GM21390 (cell line): Measurements from ENCODE around the gene TNNI2.
A peak's percentile ranks its signal among the peaks of the same experiment; 100 is the strongest.

Experiments used
- ATAC-seq: cut with Tn5 transposase; IDR thresholded peaks from one replicate; pipeline ENCODE4 v1.9.1; 2021; ENCODE audit not compliant: unreplicated experiment

TNNI2 gene

DNA sequence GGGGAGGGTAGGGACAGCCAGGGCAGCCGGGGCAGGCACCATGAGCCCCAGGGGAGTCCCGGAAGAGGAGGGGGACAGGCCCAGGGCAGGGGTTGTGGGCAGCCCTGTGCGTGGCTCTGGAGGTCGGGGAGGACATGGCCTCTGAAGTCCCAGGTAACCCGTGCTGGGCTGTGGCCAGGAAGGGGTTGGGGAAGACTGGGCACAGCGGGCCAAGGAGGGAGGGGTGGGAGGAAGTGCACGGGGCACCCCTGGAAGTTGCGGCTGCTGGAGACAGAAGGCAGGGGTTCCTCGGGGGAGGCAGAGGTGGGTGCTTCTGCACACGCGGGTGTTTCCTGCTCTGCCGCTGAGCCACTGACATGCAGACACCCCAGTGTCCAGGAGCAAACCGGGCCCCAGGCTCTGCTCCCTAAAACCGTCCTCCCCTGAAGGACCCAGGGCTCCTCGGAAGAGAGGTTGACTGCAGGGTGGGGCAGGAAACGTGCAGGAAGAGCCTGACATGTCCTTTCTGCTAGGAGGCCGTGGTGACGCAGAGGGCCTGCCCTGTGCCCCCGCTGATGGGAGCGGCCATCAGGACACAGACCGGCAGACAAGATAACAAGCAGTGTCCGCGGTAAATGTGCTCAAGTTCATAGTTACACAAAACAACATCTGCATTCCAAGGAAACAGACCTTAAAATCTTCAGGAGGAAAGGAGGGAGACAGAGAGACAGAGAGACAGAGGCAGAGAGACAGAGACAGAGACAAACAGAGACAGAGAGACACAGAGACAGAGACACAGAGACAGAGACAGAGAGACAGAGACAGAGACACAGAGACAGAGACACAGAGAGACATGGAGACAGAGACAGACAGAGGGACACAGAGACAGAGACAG is 5.7 kb downstream of the TNNI2 start:
- ATAC-seq = no peak

GRCh38 chr11:1845095-1845429 is 6.3 kb downstream of the TNNI2 start:
- no peak for ATAC-seq

- ATAC-seq = no peak
Observed at GRCh38 chr11:1845561-1846452, 7.0 kb downstream of the TNNI2 start.

DNA sequence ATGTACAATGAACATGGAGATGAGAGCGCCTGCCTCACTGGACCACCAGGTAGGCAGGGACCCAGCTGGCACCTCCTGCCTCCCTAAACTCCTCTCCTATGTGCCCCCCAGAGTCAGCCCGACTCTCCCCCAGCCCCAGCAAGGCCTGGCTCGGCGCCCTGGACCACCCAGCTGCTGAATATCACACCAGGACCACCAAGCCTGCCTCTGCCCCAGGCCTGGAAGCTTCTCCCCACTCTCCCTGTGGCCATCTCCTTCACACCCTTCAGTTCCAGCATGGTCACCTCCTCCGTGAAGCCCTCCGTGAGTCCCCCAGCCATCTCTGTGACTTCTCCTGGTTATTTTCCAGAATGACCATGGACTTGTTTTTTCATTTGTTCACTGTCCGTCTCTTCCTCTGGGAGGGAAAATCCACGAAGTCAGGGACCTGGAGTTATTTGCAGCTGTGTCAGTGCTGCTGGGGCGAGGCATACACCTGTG is 7.7 kb downstream of the TNNI2 start:
- no peak for ATAC-seq

GRCh38 chr11:1847006-1847735 is 8.4 kb downstream of the TNNI2 start:
- no peak for ATAC-seq

GRCh38 chr11:1847926-1848639 is 9.3 kb downstream of the TNNI2 start:
- no peak for ATAC-seq

- no peak for ATAC-seq
Observed at GRCh38 chr11:1848640-1849430, 10.1 kb downstream of the TNNI2 start.

DNA sequence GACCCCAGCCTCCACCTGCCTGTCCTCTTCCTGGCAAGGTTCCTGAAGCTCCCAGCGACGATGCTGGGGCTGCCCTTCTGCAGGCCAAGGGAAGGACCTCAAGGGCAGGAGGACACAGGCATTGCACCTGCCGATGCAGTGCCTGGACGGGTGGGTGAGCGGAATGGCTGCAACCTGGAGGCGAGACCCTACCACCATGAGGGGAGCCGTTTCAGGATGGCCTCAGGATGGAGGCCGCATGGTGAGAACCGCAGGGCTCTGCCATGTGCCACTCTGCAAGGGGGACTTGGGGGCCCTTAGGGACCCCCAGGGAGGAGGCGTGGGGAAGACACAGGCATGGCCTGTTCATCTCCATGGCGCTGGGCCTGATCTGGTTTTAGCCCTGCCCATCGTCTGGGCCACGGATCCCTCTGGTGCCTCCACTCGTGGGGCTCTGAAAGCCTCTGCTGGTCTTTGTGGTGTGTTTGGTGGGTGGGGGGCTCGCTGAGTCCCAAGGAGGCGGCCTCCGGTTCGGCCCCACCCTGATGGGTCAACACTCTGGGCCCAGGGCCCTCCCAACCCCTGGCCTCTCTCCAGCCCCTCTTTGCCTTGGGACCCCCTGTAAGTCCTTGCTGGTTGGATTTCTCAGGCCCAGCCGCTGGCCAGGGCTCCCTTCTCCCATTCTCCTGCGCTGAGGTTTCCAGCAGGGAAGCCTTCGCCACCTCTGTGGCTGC is 12.8 kb downstream of the TNNI2 start:
- no peak for ATAC-seq

- ATAC-seq = peak; percentile 1
Observed at GRCh38 chr11:1852271-1852876, 13.6 kb downstream of the TNNI2 start.

DNA sequence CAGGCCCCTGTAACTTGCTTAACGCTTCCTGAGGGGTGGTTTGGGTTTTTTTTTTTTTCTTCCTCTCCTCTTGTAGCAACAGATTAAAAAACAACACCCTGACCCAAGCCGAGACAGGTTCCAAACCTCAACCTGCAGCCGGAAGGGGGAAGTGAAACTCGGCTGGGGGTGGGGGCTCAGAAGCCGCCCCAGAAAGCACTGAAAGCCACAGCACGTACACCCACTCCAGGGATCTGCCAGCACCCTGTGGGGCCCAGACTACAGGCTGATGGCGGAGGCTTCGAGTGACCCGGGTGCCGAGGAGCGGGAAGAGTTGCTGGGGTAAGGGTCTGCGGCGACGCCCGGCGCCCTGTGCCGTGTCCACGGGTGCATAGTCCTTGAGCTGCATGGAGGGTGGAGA is 14.1 kb downstream of the TNNI2 start, which contains the start of gene LSP1:
LSP1 (plus strand) TSS at position 208 of the 400 bp plus-strand sequence; CDS start at position 269, 61 bp downstream.
- ATAC-seq = peak; percentile 44

GRCh38 chr11:1853376-1854131 is 14.8 kb downstream of the TNNI2 start:
- ATAC-seq = no peak

DNA sequence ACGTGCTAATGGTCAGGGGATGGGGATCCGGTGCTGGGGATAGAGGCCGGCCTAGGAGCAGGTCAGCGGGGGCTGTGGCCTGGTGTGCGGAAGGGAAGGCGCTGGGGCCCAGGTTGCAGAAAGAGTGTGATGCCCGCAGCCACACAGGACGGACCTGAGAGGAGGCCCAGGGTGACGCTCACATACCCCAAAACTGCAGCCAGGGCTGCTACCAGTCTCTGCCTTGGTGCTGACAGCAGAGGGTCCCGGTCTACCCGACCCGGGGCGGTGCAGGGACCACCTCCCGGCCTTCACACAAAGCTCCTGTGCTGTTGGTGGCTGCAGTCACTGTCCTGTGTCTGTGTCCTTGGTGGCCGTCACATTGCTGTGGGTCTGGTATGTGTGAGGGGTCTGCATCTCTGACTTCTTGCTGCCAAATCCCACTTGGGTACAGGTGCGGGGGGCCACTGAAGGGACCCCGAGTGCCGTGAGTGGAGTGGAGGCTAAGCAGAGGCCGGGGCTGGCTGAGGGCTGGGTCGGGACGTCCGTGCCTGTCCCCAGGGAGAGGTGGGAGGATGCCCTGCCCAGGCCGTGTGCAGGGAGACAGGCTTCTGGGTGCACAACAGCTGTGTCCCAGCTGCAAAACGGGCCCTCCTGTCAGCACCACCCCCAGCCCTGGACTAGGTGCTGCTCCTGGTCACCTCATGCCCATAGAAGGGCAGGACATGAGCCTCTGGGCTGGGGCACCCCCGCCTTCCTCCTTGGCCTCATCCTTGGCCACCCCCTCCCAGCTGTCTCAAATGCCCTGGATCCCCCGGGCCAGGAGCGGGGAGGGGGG is 15.6 kb downstream of the TNNI2 start:
- ATAC-seq = peak; percentile 20

- peak; percentile 36 for ATAC-seq
Observed at GRCh38 chr11:1854949-1855885, 16.4 kb downstream of the TNNI2 start.

- ATAC-seq = no peak
Observed at GRCh38 chr11:1855886-1856265, 17.1 kb downstream of the TNNI2 start.

DNA sequence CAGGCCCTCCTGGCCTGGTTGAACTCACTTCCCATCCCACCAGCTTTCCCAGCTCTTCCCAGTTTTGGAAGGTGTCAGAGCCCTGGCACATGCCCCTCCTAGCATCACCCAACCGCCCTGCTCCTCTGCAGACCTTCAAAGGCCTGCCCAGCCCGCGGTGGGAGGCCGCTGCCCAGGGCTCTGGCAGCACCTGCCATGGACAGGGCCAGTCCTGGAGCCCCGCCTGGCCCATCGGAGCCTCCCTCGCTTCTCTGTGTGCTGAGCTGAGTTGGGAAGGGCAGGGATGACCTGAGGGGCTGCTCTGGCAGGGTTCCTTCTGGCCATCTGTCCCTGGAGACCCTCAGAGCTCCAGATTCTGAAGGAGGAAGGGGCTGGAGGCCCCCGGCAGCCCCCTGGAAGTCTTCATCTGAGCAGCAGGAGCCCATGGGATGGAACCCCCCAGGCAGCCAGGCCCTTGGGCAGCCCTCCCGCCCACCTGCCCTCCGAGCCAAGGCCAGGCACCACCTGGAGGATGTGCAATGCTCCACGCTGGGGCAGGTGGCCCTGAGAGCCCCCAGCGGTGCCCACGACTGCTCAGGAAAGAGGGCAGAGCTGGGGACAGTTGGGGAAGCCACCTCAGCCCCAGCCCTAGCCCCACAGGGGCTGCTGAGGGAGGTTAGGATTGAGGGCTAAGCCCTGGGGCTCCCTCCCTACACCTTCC is 17.7 kb downstream of the TNNI2 start:
- ATAC-seq = no peak
